B cell (primary cell): ENCODE measurements around the gene RPTOR. TPM values are rescaled to one million over a fixed set of nuclear protein-coding genes. Genes with fewer than 3 reads are reported as not detected.

ENCODE experiments used
- ATAC-seq: fragments of 200-7000 bp; cut with Tn5 transposase; one replicate; pipeline ENCODE4 v1.10.0; 2021; ENCODE audit warnings: low read depth, mild to moderate bottlenecking, moderate number of reproducible peaks, moderate library complexity
- CTCF ChIA-PET: fragments of 350-600 bp; sonication (Branson Sonifier 250); formaldehyde crosslinking; loops from one replicate; lab custom pipeline; 2021; ENCODE audit warnings: antibody characterized with exemption, inconsistent platforms; lab: Charles Lee
- POLR2A ChIA-PET: fragments of 350-600 bp; sonication (Branson Sonifier 250); formaldehyde crosslinking; loops from one replicate; lab custom pipeline; 2021; ENCODE audit warnings: antibody characterized with exemption; lab: Charles Lee
- DNase-seq: peaks from one replicate; pipeline ENCODE4 v3.0.0; 2013
- H2AFZ ChIP-seq: 2 replicates; pipeline ENCODE4 v1.6.1; 2012; ENCODE audit warnings: mild to moderate bottlenecking, low read depth, low read length; ENCODE audit not compliant: insufficient read depth, poor library complexity, severe bottlenecking
- H3K27ac ChIP-seq, 2 donors: 1 replicate in 1 of 2; 2 replicates in 1 of 2; pipeline ENCODE4 v1.5.1; 2012 to 2013; ENCODE audit warnings: low read length in 2 of 2, mild to moderate bottlenecking in 2 of 2, moderate library complexity in 1 of 2
- H3K27me3 ChIP-seq, 4 experiments: fragments of 200-600 bp in 1 of 4; sonication (generic) in 1 of 4; replicated peaks in 1 of 4; 1 replicate in 2 of 4; 2 replicates in 2 of 4; pipeline versions ENCODE4 v1.6.1 to v1.7.0; 2013 to 2016; ENCODE audit warnings: low read length in 3 of 4, mild to moderate bottlenecking in 2 of 4, mixed read lengths in 1 of 4, moderate library complexity in 1 of 4; ENCODE audit not compliant: insufficient read depth in 4 of 4, control insufficient read depth in 3 of 4; ENCODE audit errors: control extremely low read depth in 1 of 4
- H3K36me3 ChIP-seq, 2 experiments: replicated peaks in 1 of 2; 1 replicate in 1 of 2; 2 replicates in 1 of 2; pipeline versions ENCODE4 v1.6.1 to v1.7.1; 2013; ENCODE audit warnings: low read length in 1 of 2; ENCODE audit not compliant: insufficient read depth in 2 of 2, control insufficient read depth in 1 of 2; ENCODE audit errors: control extremely low read depth in 1 of 2, extremely low read depth in 1 of 2
- H3K4me1 ChIP-seq, 2 donors: fragments of 200-600 bp in 1 of 2; sonication (generic) in 1 of 2; 1 replicate in 1 of 2; 2 replicates in 1 of 2; pipeline versions ENCODE4 v1.5.1 to v1.6.1; 2013 to 2017; ENCODE audit warnings: low read length in 2 of 2; ENCODE audit not compliant: control insufficient read depth in 2 of 2, insufficient read depth in 2 of 2
- H3K4me2 ChIP-seq: replicated peaks from 2 replicates; pipeline ENCODE3; 2012; ENCODE audit warnings: mild to moderate bottlenecking, low read depth, low read length; ENCODE audit not compliant: poor library complexity, severe bottlenecking
- H3K4me3 ChIP-seq, 5 experiments: fragments of 200-600 bp in 1 of 5; sonication (generic) in 1 of 5; 1 replicate in 3 of 5; 2 replicates in 2 of 5; pipeline versions ENCODE4 v1.5.1 to v1.7.0; 2011 to 2016; ENCODE audit warnings: low read length in 4 of 5, mild to moderate bottlenecking in 4 of 5, low read depth in 2 of 5, control low read depth in 1 of 5, moderate library complexity in 1 of 5; ENCODE audit not compliant: insufficient read depth in 1 of 5; ENCODE audit errors: control extremely low read depth in 1 of 5, extremely low read depth in 1 of 5
- H3K79me2 ChIP-seq: fragments of 200-600 bp; sonication (generic); one replicate; pipeline ENCODE4 v1.6.0; 2016; ENCODE audit warnings: low read length; ENCODE audit not compliant: control insufficient read depth, insufficient read depth
- H3K9ac ChIP-seq: fragments of 200-600 bp; sonication (generic); 2 replicates; pipeline ENCODE4 v1.6.1; 2017; ENCODE audit warnings: mild to moderate bottlenecking, low read length, moderate library complexity
- H3K9me3 ChIP-seq, 3 donors: one replicate each; pipeline versions ENCODE4 v1.6.1 to v1.7.1; 2013; ENCODE audit warnings: low read length in 2 of 3; ENCODE audit not compliant: control insufficient read depth in 2 of 3, insufficient read depth in 1 of 3; ENCODE audit errors: control extremely low read depth in 1 of 3
- H4K20me1 ChIP-seq: 2 replicates; pipeline ENCODE4 v1.6.0; 2012; ENCODE audit warnings: mild to moderate bottlenecking, low read length; ENCODE audit not compliant: insufficient read depth, control insufficient read depth, poor library complexity, severe bottlenecking
- H3K27ac Mint-ChIP-seq: one replicate; pipeline ENCODE4 v1.8.0; 2021; ENCODE audit warnings: mixed read lengths
- H3K27me3 Mint-ChIP-seq: one replicate; pipeline ENCODE4 v1.8.0; 2021; ENCODE audit warnings: mixed read lengths
- H3K4me1 Mint-ChIP-seq: one replicate; pipeline ENCODE4 v1.8.0; 2021; ENCODE audit warnings: mixed read lengths
- H3K4me3 Mint-ChIP-seq: one replicate; pipeline ENCODE4 v1.8.0; 2021; ENCODE audit warnings: mixed read lengths
- H3K9me3 Mint-ChIP-seq: one replicate; pipeline ENCODE4 v1.8.0; 2022; ENCODE audit warnings: mixed read lengths; ENCODE audit not compliant: insufficient read depth
- EZH2 ChIP-seq: IDR thresholded peaks from 2 replicates; pipeline ENCODE4 v1.6.1; 2012; ENCODE audit warnings: borderline replicate concordance, low read depth, mild to moderate bottlenecking, moderate library complexity, low read length; ENCODE audit not compliant: insufficient read depth, poor library complexity, severe bottlenecking
- WGBS: methylation state at CpG from one replicate; pipeline ENCODE4 v1.1.5; 2013; ENCODE audit warnings: missing lambda C conversion rate; ENCODE audit not compliant: insufficient coverage; 5-methylcytosine and 5-hydroxymethylcytosine counted together
- intact Hi-C: fragments of 100-400 bp; cut with micrococcal nuclease; formaldehyde crosslinking; loops from one replicate; pipeline ENCODE4 v1.10.0; 2022
- polyA plus RNA-seq: library from polyadenylated mRNA; depleted of rRNA; stranded (reverse); fragments of >200 nt; gene quantifications from 2 replicates; pipeline ENCODE4 v1.2.3, GENCODE V29; 2012
- total RNA-seq, 2 donors: library from RNA; stranded (reverse); fragments of 120-200 nt in 1 of 2; gene quantifications; 1 replicate in 1 of 2; 2 replicates in 1 of 2; pipeline versions ENCODE4 v1.2.3 to v1.2.4, GENCODE V29; 2013 to 2022
- TF ChIP-seq, protein P1 (sequence below): fragments of 200-600 bp; IDR thresholded peaks from one replicate; pipeline ENCODE4 v1.8.0; 2022; ENCODE audit warnings: antibody characterized with exemption, mild to moderate bottlenecking

Gene RPTOR
- total and polyA plus RNA-seq, 2 donors (not counting 1 experiment from before 2014, with no cell fraction given) = 13.4 to 58.8 TPM

DNA sequence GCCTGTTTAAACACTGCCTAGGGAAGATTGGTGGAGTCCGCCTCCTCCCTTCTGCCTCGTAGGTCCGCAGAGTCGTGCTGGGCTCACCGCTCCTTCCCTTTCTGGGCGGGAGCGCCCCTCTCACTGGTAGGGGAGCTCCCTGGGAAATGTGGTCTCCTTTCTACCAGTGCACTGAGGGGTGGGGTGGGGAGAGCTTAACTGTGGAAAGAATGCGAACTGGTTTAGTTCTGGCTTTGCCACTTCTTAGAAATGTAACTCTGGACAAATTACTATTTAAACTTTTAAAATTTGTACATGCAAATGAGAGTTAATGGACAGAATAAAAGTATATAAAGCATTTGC, 105.7 kb downstream of the RPTOR start:
- H3K4me2 ChIP-seq = no peak overlapping the region
- TF ChIP-seq, protein P1, sequence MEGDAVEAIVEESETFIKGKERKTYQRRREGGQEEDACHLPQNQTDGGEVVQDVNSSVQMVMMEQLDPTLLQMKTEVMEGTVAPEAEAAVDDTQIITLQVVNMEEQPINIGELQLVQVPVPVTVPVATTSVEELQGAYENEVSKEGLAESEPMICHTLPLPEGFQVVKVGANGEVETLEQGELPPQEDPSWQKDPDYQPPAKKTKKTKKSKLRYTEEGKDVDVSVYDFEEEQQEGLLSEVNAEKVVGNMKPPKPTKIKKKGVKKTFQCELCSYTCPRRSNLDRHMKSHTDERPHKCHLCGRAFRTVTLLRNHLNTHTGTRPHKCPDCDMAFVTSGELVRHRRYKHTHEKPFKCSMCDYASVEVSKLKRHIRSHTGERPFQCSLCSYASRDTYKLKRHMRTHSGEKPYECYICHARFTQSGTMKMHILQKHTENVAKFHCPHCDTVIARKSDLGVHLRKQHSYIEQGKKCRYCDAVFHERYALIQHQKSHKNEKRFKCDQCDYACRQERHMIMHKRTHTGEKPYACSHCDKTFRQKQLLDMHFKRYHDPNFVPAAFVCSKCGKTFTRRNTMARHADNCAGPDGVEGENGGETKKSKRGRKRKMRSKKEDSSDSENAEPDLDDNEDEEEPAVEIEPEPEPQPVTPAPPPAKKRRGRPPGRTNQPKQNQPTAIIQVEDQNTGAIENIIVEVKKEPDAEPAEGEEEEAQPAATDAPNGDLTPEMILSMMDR = no peak
- TF ChIP-seq EZH2 = no peak
- Mint-ChIP-seq H3K27ac (no peak overlapping the region), H3K4me3 (no peak overlapping the region), H3K4me1 (peaks cover 26% of the 10 kb centered on the region), H3K27me3 (no peaks in the 10 kb centered on the region), H3K9me3 (no peaks in the 10 kb centered on the region)
- DNase-seq (no peak), ATAC-seq (no peak)
- peaks cover 57% of the 10 kb centered on the region for H4K20me1 ChIP-seq
- ChIA-PET POLR2A (no interaction called here), CTCF (interaction anchor here (0.6 to 1.5 kb wide), 3 partner anchors 10 to 223 kb away, joined by 3 to 5 read pairs (median 4); no protein-coding TSS in a partner anchor)
- intact Hi-C loops = no loop called here
- no peaks in the 10 kb centered on the region for H3K36me3 ChIP-seq
- H3K79me2 ChIP-seq = peaks cover 90% of the 10 kb centered on the region
- H3K27me3 ChIP-seq = no peaks in the 10 kb centered on the region
- H2AFZ ChIP-seq = no peak overlapping the region
- H3K9ac ChIP-seq = no peak overlapping the region
- peaks cover 6 to 10% of the 10 kb centered on the region in 2 donors for H3K4me1 ChIP-seq
- H3K27ac ChIP-seq = no peak overlapping the region
- 100% methylated on average over 1 of the region's 8 CpGs for WGBS
- no peak overlapping the region for H3K4me3 ChIP-seq
- H3K9me3 ChIP-seq = peaks cover 0 to 6% (median 0%) of the 10 kb centered on the region in 3 donors

DNA sequence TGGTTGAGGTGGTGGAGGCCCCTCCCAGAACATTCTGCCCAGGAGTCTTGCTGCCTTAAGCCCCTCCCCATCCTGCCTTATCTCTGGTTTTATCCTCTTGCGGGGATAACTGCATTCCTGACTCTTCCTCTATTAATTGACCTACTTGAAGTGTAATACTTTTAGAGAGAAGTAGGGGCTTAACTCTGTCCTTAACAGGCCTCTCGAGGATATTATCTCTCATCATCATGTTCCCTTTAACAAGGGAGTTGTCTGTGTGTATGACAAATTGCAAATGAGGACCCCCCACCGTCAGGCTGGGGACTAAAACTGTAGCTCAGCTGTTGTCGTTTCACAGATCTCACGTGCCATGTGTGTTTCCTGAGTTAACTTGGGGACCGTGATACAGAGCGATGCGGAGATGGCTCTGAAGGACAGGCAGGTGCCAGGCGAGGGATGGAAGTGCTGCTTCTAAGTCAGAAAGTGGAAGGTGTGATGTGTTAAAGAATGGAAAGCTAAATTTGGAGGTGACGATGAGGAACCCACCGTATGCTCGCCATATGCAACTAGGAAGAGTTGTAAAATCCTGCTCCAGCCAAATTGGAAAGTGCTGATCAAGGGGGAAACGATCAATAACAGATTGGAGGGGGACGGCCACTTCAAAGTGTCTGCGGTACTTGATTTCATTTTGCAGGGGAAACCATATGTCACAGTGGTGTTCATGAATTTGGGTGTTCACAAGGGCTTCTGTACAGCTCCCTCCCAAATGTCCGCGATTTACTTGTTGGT, 106.3 kb downstream of the RPTOR start:
- Histone ChIP-seq H2AFZ (no peak overlapping the region), H3K36me3 (no peaks in the 10 kb centered on the region), H3K4me1 (peaks cover 6 to 10% of the 10 kb centered on the region in 2 donors), H3K4me2 (no peak overlapping the region), H3K79me2 (peaks cover 90% of the 10 kb centered on the region), H3K9me3 (peaks cover 0 to 6% (median 0%) of the 10 kb centered on the region in 3 donors), H4K20me1 (peaks cover 63% of the 10 kb centered on the region), H3K27ac (no peak overlapping the region), H3K9ac (no peak overlapping the region), H3K4me3 (no peak overlapping the region), H3K27me3 (no peaks in the 10 kb centered on the region)
- intact Hi-C loops = no loop called here
- TF ChIP-seq, protein P1 = no peak
- TF ChIP-seq EZH2 = no peak
- CTCF ChIA-PET = interaction anchor here (0.6 to 1.5 kb wide), 2 partner anchors 11 to 52 kb away, joined by 3 to 5 read pairs; no protein-coding TSS in a partner anchor
- DNase-seq = no peak
- Mint-ChIP-seq H3K4me3 (no peak overlapping the region), H3K4me1 (peaks cover 29% of the 10 kb centered on the region), H3K27ac (no peak overlapping the region), H3K9me3 (no peaks in the 10 kb centered on the region), H3K27me3 (no peaks in the 10 kb centered on the region)
- POLR2A ChIA-PET = no interaction called here
- WGBS = 97% methylated on average over 15 of the region's 17 CpGs
- ATAC-seq = no peak
